A673 (cell line): Measurements from ENCODE around the gene LTBP4.

Experiments
- CTCF ChIP-seq: fragments of 300-800, 200-600 bp; sonication (generic); conservative IDR thresholded peaks from 2 replicates; pipeline ENCODE4 v1.5.1; 2017; ENCODE audit warnings: low read depth, mild to moderate bottlenecking, antibody characterized with exemption, low read length, moderate library complexity, mixed read lengths
- EZH2 ChIP-seq: fragments of 200-600 bp; sonication (generic); IDR thresholded peaks from 2 replicates; pipeline ENCODE4 v1.6.1; 2017; ENCODE audit warnings: borderline replicate concordance, low read depth, mild to moderate bottlenecking, mixed read lengths, antibody characterized with exemption, low read length; ENCODE audit not compliant: poor library complexity, severe bottlenecking

- no peak for TF ChIP-seq CTCF
- no peak for TF ChIP-seq EZH2
These were observed 3.8 kb upstream of the LTBP4 start for GRCh38 chr19:40597329-40597838.
